ENCODE measurements around the gene DHRS1.

The DHRS1 gene

DNA sequence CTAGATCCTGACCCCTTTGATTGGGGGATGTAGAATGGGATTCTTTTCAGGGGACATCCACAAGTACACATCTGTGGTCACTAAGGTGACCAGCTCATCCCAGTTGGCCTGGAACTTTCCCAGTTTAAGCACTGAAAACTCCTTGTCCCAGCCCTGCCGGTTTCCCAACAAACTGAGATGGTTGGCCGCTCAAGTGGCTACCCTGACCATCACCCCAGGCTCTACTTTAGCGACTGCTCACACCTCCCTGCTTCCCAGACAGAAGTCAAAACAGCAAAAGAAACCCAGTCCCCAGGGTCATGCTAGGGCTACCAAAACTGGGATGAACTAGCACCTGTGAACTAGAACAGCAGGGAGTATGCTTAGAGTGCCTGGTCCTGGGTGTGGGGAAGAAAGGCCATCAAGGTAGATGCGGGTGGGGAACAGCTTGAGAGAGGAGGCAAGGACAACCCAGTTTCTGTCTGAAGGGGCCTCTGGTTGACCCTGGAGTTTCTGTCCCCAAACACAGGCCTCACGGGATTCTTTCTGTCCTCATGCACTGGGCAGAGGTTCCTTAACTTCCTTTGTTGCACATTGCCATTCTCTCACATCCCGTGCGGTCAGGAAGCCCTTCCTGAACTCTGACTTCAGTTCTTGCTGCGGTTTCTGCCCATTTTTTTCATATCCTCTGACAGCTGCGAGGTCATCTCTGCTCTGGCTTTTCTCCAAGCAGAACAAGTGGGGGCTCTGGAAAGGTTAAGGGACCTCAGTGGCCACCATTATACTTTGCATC lies 13.3 kb upstream of the DHRS1 start:
- no peak for TF ChIP-seq SIN3A (IDR thresholded peaks at IDR 0.05; ENCODE audit: borderline replicate concordance, insufficient read depth, low read length)
- 0 out of 2 replicates have a peak, but pooled peaks have one; percentile 30 for TF ChIP-seq POLR2AphosphoS5 (IDR thresholded peaks at IDR 0.05; ENCODE audit: low read depth, low read length)

DNA sequence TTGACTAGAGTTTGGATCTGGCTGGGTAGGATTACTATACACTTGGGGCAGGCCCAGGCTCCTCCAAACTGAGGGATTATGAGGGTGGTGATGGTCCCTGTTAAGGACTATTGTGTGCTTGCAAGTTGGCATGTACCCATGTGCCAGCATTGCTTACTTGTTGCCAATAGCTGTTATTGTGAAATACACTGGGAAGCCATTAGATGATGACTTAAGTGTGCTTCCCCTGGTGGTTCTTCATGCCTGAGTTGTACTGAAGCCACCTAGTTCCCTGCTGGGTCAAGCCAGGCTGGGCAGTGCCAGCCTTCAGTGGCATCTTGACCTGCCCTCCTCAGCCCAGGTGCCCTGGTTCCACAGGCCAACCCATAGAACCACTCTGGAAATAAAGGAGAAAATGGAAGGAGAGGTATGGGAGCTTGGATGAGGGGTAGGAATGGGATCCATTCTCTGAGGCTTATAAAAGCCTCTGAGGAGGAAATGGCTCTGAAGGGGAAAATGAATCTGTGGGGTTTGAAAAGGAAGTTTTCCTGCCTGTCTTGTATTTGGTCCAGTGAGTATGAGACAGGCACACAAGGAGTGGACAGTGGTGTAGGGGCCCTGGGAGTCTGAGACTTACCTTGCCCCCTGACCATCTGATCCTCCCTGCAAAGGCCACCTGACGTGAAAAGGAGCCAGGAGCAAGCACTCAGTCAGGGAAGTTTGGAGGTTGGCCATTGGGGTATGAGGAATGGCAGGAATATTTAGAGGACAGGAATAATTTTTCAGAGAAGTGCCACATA lies 12.4 kb upstream of the DHRS1 start:
- TF ChIP-seq, protein P1, sequence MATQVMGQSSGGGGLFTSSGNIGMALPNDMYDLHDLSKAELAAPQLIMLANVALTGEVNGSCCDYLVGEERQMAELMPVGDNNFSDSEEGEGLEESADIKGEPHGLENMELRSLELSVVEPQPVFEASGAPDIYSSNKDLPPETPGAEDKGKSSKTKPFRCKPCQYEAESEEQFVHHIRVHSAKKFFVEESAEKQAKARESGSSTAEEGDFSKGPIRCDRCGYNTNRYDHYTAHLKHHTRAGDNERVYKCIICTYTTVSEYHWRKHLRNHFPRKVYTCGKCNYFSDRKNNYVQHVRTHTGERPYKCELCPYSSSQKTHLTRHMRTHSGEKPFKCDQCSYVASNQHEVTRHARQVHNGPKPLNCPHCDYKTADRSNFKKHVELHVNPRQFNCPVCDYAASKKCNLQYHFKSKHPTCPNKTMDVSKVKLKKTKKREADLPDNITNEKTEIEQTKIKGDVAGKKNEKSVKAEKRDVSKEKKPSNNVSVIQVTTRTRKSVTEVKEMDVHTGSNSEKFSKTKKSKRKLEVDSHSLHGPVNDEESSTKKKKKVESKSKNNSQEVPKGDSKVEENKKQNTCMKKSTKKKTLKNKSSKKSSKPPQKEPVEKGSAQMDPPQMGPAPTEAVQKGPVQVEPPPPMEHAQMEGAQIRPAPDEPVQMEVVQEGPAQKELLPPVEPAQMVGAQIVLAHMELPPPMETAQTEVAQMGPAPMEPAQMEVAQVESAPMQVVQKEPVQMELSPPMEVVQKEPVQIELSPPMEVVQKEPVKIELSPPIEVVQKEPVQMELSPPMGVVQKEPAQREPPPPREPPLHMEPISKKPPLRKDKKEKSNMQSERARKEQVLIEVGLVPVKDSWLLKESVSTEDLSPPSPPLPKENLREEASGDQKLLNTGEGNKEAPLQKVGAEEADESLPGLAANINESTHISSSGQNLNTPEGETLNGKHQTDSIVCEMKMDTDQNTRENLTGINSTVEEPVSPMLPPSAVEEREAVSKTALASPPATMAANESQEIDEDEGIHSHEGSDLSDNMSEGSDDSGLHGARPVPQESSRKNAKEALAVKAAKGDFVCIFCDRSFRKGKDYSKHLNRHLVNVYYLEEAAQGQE (IDR thresholded peaks at IDR 0.05; ENCODE audit: insufficient read depth in 1 of 2, low read depth in 2 of 2, low read length in 2 of 2) = no peak
- TF ChIP-seq TAF1 (IDR thresholded peaks at IDR 0.05; ENCODE audit: borderline replicate concordance, insufficient read depth, low read length) (no peak), POLR2AphosphoS5 (IDR thresholded peaks at IDR 0.05; ENCODE audit: low read depth, low read length) (no peak)

DNA sequence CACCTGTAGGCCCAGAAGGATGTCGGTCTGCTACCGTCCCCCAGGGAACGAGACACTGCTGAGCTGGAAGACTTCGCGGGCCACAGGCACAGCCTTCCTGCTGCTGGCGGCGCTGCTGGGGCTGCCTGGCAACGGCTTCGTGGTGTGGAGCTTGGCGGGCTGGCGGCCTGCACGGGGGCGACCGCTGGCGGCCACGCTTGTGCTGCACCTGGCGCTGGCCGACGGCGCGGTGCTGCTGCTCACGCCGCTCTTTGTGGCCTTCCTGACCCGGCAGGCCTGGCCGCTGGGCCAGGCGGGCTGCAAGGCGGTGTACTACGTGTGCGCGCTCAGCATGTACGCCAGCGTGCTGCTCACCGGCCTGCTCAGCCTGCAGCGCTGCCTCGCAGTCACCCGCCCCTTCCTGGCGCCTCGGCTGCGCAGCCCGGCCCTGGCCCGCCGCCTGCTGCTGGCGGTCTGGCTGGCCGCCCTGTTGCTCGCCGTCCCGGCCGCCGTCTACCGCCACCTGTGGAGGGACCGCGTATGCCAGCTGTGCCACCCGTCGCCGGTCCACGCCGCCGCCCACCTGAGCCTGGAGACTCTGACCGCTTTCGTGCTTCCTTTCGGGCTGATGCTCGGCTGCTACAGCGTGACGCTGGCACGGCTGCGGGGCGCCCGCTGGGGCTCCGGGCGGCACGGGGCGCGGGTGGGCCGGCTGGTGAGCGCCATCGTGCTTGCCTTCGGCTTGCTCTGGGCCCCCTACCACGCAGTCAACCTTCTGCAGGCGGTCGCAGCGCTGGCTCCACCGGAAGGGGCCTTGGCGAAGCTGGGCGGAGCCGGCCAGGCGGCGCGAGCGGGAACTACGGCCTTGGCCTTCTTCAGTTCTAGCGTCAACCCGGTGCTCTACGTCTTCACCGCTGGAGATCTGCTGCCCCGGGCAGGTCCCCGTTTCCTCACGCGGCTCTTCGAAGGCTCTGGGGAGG lies 11.3 kb upstream of the DHRS1 start, which contains the start of gene LTB4R:
TSS of gene LTB4R (plus strand) at position 857 of the 959 bp plus-strand sequence. CDS start 4,150 bp downstream, outside the sequence.
- TF ChIP-seq POLR2AphosphoS5 (IDR thresholded peaks at IDR 0.05; ENCODE audit: low read depth, low read length) = no peak
- TF ChIP-seq, protein P1 (IDR thresholded peaks at IDR 0.05; ENCODE audit: insufficient read depth in 1 of 2, low read depth in 2 of 2, low read length in 2 of 2) = no peak
- TF ChIP-seq TAF1 (IDR thresholded peaks at IDR 0.05; ENCODE audit: borderline replicate concordance, insufficient read depth, low read length) = no peak
- TF ChIP-seq SIN3A (IDR thresholded peaks at IDR 0.05; ENCODE audit: borderline replicate concordance, insufficient read depth, low read length) = no peak
- TF ChIP-seq FOXP2 (optimal IDR thresholded peaks at IDR 0.05; ENCODE audit: borderline replicate concordance, extremely low read depth, extremely low read length, insufficient read depth) = no peak

DNA sequence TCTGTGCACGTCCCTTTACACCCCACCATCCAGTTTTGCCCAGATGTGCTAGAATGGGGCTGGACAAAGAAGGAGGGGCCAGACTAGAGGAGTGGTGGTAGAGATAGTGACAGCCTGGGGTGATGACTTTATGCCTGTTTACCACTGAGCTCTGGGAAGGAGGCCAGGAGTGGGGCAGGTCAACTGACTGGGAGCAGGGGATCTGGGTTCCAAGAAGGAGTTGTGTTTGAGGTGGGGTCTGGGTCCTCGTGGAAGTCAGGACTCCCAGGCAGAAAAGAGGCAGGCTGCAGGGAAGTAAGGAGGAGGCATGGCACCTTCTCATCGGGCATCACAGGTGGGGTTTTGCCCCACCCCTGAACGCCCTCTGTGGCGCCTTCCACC lies 10.7 kb upstream of the DHRS1 start:
- TF ChIP-seq TAF1 (IDR thresholded peaks at IDR 0.05; ENCODE audit: borderline replicate concordance, insufficient read depth, low read length) (no peak), SIN3A (IDR thresholded peaks at IDR 0.05; ENCODE audit: borderline replicate concordance, insufficient read depth, low read length) (no peak), POLR2AphosphoS5 (IDR thresholded peaks at IDR 0.05; ENCODE audit: low read depth, low read length) (no peak), FOXP2 (optimal IDR thresholded peaks at IDR 0.05; ENCODE audit: borderline replicate concordance, extremely low read depth, extremely low read length, insufficient read depth) (no peak)
- TF ChIP-seq, protein P1 (IDR thresholded peaks at IDR 0.05; ENCODE audit: insufficient read depth in 1 of 2, low read depth in 2 of 2, low read length in 2 of 2) = no peak

Measured in PFSK-1 (cell line).